GM10847 (cell line): ENCODE measurements around the gene GLT1D1.

Experiments
- POLR2A ChIP-seq: IDR thresholded peaks from 2 replicates; pipeline ENCODE4 v1.6.1; 2011; ENCODE audit not compliant: insufficient read length; ENCODE audit errors: extremely low read depth

GLT1D1 gene

GRCh38 chr12:128840862-128841468 is 12.3 kb upstream of the GLT1D1 start:
- no peak for TF ChIP-seq POLR2A

DNA sequence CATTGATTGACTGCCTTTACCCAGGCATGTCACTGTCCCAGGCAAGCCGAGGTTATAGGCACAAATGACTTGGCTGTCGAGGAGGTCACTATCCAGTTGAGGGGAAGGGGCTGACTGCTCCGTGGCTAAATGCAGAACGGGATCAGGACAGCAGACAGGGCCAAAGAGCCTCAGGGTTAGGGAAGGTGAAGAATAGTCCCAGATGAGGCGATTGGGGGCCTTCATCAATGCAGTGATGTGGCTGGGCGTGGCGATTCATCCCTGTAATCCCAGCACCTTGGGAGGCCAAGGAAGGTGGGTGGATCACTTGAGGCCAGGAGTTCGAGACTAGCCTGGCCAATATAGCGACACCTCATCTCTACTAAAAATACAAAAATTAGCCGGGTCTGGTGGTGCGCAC is 10.7 kb upstream of the GLT1D1 start:
- TF ChIP-seq POLR2A: no peak

DNA sequence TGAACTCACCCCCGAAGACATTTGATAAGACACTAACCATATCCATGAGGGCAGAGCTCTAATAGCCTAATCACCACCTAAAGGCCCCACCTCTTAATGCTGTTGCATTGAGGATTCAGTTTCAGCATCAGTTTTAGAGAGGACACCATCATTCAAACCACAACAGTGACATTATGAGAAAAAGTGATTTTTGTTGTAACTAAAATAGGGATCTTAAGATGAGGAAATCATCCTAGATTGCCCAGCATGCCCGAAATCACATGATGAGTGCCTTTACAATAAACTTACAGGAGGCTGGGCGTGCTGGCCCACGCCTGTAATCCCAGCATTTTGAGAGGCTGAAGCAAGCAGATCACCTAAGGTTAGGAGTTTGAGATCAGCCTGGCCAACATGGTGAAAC is 9.7 kb upstream of the GLT1D1 start:
- no peak for TF ChIP-seq POLR2A

DNA sequence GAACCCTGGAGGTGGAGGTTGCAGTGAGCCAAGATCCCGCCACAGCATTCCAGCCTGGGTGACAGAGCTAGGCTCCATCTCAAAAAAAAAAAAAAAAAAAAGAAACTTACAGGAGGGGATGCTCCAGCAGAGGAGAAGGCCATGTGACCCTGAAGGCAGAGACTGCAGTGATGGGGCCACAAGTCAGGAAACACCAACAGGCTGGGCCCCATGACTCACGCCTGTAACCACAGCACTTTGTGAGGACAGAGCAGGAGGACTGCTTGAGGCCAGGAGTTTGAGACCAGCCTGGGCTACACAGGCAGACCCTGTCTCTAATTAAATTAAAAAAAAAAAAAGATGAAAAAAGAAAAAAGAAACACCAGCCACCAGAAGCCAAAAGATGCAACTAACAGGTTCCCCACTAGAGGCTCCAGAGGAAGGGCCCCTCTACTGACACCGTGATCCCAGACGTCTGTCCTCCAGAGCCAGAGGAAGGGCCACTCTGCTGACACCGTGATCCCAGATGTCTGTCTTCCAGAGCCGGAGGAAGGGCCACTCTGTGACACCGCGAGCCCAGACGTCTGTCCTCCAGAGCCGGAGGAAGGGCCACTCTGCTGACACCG is 9.1 kb upstream of the GLT1D1 start:
- no peak for TF ChIP-seq POLR2A

DNA sequence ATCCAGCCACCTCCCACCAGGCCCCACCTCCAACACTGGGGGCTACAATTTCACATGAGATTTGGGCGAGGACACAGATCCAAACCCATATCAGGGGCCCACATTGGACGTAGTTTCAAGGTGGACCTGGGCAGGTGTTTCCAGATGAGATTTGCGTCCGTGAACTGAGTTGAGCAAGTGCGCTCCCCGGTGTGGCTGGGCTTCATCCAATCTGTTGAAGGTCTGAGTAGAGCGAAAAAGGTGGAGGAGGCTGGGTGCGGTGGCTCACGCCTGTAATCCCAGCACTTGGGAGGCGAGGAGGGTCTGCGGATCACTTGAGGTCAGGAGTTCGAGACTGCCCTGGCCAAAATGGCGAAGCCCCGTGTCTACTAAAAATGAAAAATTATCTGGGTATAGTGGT is 4.9 kb upstream of the GLT1D1 start:
- no peak for TF ChIP-seq POLR2A

DNA sequence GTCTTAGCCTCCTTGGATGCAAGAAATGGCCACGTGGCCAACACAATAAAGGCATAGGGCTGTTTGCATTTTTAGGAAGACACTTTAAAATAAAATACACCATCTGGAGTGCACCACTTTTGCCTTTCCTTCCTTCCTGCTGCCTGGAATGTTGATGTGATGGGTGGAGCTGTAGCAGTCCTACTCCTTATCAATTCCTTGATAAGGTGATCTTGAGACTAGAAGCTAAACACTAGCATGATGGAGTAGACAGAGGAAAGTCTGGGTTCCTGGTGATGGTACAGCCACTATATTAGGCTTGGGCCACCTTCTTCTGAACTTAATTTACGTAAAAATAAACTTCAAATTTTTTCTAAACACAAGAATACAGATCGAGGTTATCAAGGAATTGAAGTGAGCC is 2.9 kb upstream of the GLT1D1 start:
- TF ChIP-seq POLR2A: no peak

DNA sequence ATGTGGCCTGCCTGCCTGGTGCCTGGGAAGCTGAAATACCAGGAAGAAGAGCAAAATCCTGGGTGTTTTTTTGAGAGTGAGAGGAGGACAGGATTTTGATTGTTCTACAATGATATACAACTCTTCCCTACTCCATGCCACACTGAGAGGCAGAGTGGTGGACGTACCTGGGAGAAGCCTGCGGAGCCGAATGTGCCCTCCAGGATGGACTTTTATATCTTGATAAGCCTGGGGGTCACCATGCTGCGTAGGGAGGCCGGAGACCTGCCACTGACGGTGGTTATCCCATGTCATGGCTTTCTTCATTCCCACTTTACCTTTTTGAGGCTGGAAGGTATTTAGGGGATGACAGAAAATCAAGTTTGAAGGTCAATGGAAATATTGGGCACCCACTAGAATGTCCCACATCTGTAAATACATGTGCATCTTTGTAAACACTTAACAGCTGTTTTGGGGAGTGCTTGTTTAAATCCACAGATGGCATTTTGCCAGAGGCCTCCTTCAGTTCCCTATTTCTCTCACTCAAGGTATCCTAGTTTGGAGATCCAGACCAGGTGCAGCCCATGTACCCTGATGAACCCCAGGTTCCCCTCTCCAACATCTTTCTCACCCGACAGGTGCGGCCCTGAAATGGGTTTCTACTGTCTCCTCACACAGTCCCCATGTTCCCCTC is 1.1 kb upstream of the GLT1D1 start:
- no peak for TF ChIP-seq POLR2A

DNA sequence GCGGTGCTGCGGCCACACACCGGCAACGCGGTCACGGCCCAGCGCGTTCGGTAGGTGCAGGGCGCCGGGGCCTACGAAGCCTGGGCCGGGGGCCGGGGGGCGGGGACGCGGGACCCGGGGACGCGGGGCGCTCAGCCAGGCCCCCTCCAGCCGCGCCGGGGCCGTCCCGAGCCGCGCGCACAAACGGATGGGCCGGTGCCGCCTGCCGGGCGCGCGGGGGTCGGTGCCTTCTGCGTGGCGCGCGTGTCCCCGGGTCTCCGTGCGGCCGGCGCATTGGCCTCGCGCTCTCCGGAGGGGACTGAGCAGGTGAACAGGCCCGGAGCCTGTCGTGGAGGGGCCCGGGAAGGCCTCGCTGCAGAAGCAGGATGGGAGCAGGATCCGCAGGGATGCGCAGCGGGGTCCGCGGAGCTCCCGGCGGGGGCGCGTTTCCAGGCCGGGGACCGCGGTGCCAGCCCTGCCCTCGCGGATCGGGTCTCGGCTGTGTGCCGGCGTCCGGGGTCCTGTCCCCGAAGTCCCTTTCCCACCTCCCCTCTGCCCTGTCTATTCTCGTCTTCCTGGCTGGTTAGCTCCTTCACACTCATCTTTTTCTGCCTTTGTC is 421 bp downstream of the GLT1D1 start:
- TF ChIP-seq POLR2A: no peak

GRCh38 chr12:128856035-128856790 is 2.9 kb downstream of the GLT1D1 start:
- TF ChIP-seq POLR2A: no peak

DNA sequence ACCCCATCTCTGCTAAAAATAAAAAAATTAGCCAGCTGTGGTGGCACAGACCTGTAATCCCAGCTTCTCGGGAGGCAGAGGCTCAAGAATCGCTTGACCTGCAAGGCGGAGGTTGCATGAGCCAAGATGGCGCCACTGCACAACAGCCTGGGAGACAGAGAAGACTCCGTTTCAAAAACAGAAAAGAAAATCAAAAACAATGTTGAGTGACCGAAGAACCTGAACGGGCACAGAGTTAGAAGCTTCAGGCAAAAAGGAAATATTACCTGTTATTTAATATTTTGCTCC is 3.5 kb downstream of the GLT1D1 start:
- TF ChIP-seq POLR2A: no peak

- TF ChIP-seq POLR2A: no peak
These were observed 4.0 kb downstream of the GLT1D1 start for GRCh38 chr12:128857133-128857763.

DNA sequence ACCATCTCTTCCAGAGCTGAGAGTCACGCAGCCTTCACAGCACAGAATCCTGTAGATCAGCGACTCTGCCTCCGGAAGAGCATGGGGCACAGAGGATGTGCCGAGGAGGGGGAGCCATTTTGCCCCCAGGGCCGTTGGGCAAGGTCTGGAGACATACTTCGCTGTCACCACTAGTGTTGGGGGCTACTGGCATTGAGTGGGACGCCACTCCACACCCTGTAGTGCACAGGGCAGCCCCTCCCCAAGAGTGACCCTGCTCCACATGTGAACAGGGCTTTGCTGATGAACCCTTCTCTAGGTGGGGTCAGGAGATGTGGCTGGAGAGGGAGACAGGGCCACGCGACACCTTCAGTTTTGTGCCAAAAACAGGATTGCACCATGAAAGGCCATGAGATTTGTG is 6.0 kb downstream of the GLT1D1 start:
- TF ChIP-seq POLR2A: no peak

GRCh38 chr12:128861226-128862016 is 8.1 kb downstream of the GLT1D1 start:
- no peak for TF ChIP-seq POLR2A

- no peak for TF ChIP-seq POLR2A
These were observed 10.7 kb downstream of the GLT1D1 start for GRCh38 chr12:128863957-128864356.
